GM12891 (cell line): Measurements from ENCODE around the gene MRPS25.

Source experiments
- PAX5 ChIP-seq: IDR thresholded peaks from 2 replicates; pipeline ENCODE4 v1.6.1; 2011; ENCODE audit warnings: low read length, moderate library complexity, mild to moderate bottlenecking; ENCODE audit not compliant: insufficient read depth, severe bottlenecking
- POLR2A ChIP-seq: IDR thresholded peaks from 2 replicates; pipeline ENCODE4 v1.6.1; 2011; ENCODE audit warnings: low read depth, low read length, control low read depth
- POLR2AphosphoS5 ChIP-seq: IDR thresholded peaks from 2 replicates; pipeline ENCODE4 v1.6.1; 2011; ENCODE audit warnings: low read depth, low read length, control low read depth
- POU2F2 ChIP-seq: IDR thresholded peaks from 2 replicates; pipeline ENCODE4 v1.6.1; 2011; ENCODE audit warnings: low read depth, mild to moderate bottlenecking, control low read depth, low read length, moderate library complexity
- TAF1 ChIP-seq: IDR thresholded peaks from 2 replicates; pipeline ENCODE4 v1.6.1; 2011; ENCODE audit warnings: low read depth, low read length, control low read depth

GRCh38 chr3:15056676-15057404 is 8.3 kb downstream of the MRPS25 start:
- TF ChIP-seq POU2F2 (no peak), POLR2AphosphoS5 (no peak), TAF1 (no peak), POLR2A (no peak), PAX5 (no peak)
